Rectal smooth muscle tissue (tissue), 1 donor: ENCODE results near the gene GAS2L1.

Experiments used
- H3K27ac ChIP-seq: one replicate; pipeline ENCODE4 v1.7.0; 2013; ENCODE audit warnings: low read depth, low read length, inconsistent platforms
- H3K27me3 ChIP-seq: one replicate; pipeline ENCODE4 v1.7.0; 2013; ENCODE audit warnings: low read length; ENCODE audit not compliant: control insufficient read depth, insufficient read depth
- H3K36me3 ChIP-seq: one replicate; pipeline ENCODE4 v1.7.0; 2013; ENCODE audit warnings: low read length; ENCODE audit not compliant: control insufficient read depth, insufficient read depth
- H3K4me1 ChIP-seq: one replicate; pipeline ENCODE4 v1.7.0; 2013; ENCODE audit warnings: low read length; ENCODE audit not compliant: control insufficient read depth, insufficient read depth
- H3K4me3 ChIP-seq: one replicate; pipeline ENCODE4 v1.7.0; 2013; ENCODE audit warnings: low read length
- H3K9ac ChIP-seq: one replicate; pipeline ENCODE4 v1.7.0; 2013; ENCODE audit warnings: low read length

Gene GAS2L1

GRCh38 chr22:29267858-29268510 is 38.5 kb upstream of the GAS2L1 start, which contains the start of the genes EWSR1 and RHBDD3:
Gene EWSR1, plus strand, starts transcription at chr22:29268268. Its CDS starts 69 bp downstream, at chr22:29268337.
Gene RHBDD3, minus strand, starts transcription at chr22:29267981. Its CDS starts 2,355 bp downstream, at chr22:29265626.
- H3K4me1 ChIP-seq: peaks cover 37% of the 10 kb centered on the region
- H3K27me3 ChIP-seq: no peaks in the 10 kb centered on the region
- H3K36me3 ChIP-seq: peaks cover 9% of the 10 kb centered on the region
- H3K27ac ChIP-seq: peak within 1 kb of the TSS; percentile 100
- H3K4me3 ChIP-seq: peak within 1 kb of the TSS; percentile 98
- peak within 1 kb of the TSS; percentile 98 for H3K9ac ChIP-seq

- peaks cover 37% of the 10 kb centered on the region for H3K4me1 ChIP-seq
- peak overlapping the region; percentile 98 for H3K9ac ChIP-seq
- H3K27me3 ChIP-seq: no peaks in the 10 kb centered on the region
- H3K4me3 ChIP-seq: peak overlapping the region; percentile 98
- peak overlapping the region; percentile 100 for H3K27ac ChIP-seq
- peaks cover 14% of the 10 kb centered on the region for H3K36me3 ChIP-seq
Measured at GRCh38 chr22:29268511-29269229, 37.8 kb upstream of the GAS2L1 start.

GRCh38 chr22:29269230-29269604 is 37.2 kb upstream of the GAS2L1 start:
- Histone ChIP-seq H3K36me3 (peaks cover 19% of the 10 kb centered on the region), H3K4me1 (peaks cover 37% of the 10 kb centered on the region), H3K9ac (peak overlapping the region; percentile 98), H3K4me3 (peak overlapping the region; percentile 98), H3K27me3 (no peaks in the 10 kb centered on the region), H3K27ac (peak overlapping the region; percentile 100)

- H3K27me3 ChIP-seq: no peaks in the 10 kb centered on the region
- H3K36me3 ChIP-seq: peaks cover 21% of the 10 kb centered on the region
- peaks cover 37% of the 10 kb centered on the region for H3K4me1 ChIP-seq
- H3K9ac ChIP-seq: peak overlapping the region; percentile 4
- peak overlapping the region; percentile 98 for H3K4me3 ChIP-seq
- H3K27ac ChIP-seq: peak overlapping the region; percentile 100
Measured at GRCh38 chr22:29269731-29270474, 36.5 kb upstream of the GAS2L1 start.

- Histone ChIP-seq H3K4me1 (peaks cover 39% of the 10 kb centered on the region), H3K27me3 (no peaks in the 10 kb centered on the region), H3K4me3 (peak overlapping the region; percentile 98), H3K36me3 (peaks cover 25% of the 10 kb centered on the region), H3K27ac (peak overlapping the region; percentile 49), H3K9ac (peak overlapping the region; percentile 3)
Measured at GRCh38 chr22:29270475-29271271, 35.8 kb upstream of the GAS2L1 start.

GRCh38 chr22:29272624-29273023 is 33.8 kb upstream of the GAS2L1 start:
- H3K27ac ChIP-seq: no peak overlapping the region
- H3K4me3 ChIP-seq: no peak overlapping the region
- H3K9ac ChIP-seq: no peak overlapping the region
- H3K4me1 ChIP-seq: peaks cover 33% of the 10 kb centered on the region
- H3K36me3 ChIP-seq: peaks cover 28% of the 10 kb centered on the region
- no peaks in the 10 kb centered on the region for H3K27me3 ChIP-seq

GRCh38 chr22:29275167-29275566 is 31.3 kb upstream of the GAS2L1 start:
- no peak overlapping the region for H3K4me3 ChIP-seq
- no peak overlapping the region for H3K9ac ChIP-seq
- H3K27ac ChIP-seq: no peak overlapping the region
- H3K27me3 ChIP-seq: no peaks in the 10 kb centered on the region
- peaks cover 47% of the 10 kb centered on the region for H3K36me3 ChIP-seq
- H3K4me1 ChIP-seq: peaks cover 25% of the 10 kb centered on the region

- no peaks in the 10 kb centered on the region for H3K27me3 ChIP-seq
- peaks cover 48% of the 10 kb centered on the region for H3K36me3 ChIP-seq
- no peak overlapping the region for H3K4me3 ChIP-seq
- H3K4me1 ChIP-seq: peaks cover 17% of the 10 kb centered on the region
- no peak overlapping the region for H3K27ac ChIP-seq
- H3K9ac ChIP-seq: no peak overlapping the region
Measured at GRCh38 chr22:29275819-29276565, 30.5 kb upstream of the GAS2L1 start.

- H3K4me3 ChIP-seq: no peak overlapping the region
- H3K4me1 ChIP-seq: peaks cover 3% of the 10 kb centered on the region
- no peak overlapping the region for H3K9ac ChIP-seq
- H3K27ac ChIP-seq: no peak overlapping the region
- no peaks in the 10 kb centered on the region for H3K27me3 ChIP-seq
- peaks cover 49% of the 10 kb centered on the region for H3K36me3 ChIP-seq
Measured at GRCh38 chr22:29277927-29278326, 28.5 kb upstream of the GAS2L1 start.

GRCh38 chr22:29284196-29284595 is 22.3 kb upstream of the GAS2L1 start:
- H3K27ac ChIP-seq: no peak overlapping the region
- H3K4me3 ChIP-seq: no peak overlapping the region
- H3K36me3 ChIP-seq: peaks cover 46% of the 10 kb centered on the region
- H3K4me1 ChIP-seq: no peaks in the 10 kb centered on the region
- no peak overlapping the region for H3K9ac ChIP-seq
- no peaks in the 10 kb centered on the region for H3K27me3 ChIP-seq

GRCh38 chr22:29288837-29289236 is 17.6 kb upstream of the GAS2L1 start:
- Histone ChIP-seq H3K36me3 (peaks cover 38% of the 10 kb centered on the region), H3K4me1 (no peaks in the 10 kb centered on the region), H3K27me3 (no peaks in the 10 kb centered on the region), H3K4me3 (no peak overlapping the region), H3K9ac (no peak overlapping the region), H3K27ac (no peak overlapping the region)
